Activated T-cell treated with anti-CD3 and anti-CD28 coated beads, Interleukin-2, amount 50 U/mL, for 4 hours (primary cell): ENCODE data around the gene PAFAH1B2. TPM values are rescaled to one million over a fixed set of nuclear protein-coding genes. Genes with fewer than 3 reads are reported as not detected.
"Not testable (repeated sequence)": the region's sequence is repeated elsewhere in the genome, so short reads cannot be mapped to it uniquely, and the experiment has no call there.

Experiments used
- ATAC-seq, 2 donors: fragments of 200-7000 bp; cut with Tn5 transposase; one replicate each; pipeline ENCODE4 v1.10.0; 2021
- DNase-seq: peaks from one replicate; pipeline ENCODE4 v3.0.0-alpha.2; 2020
- H3K27me3 Mint-ChIP-seq: one replicate; pipeline ENCODE4 v1.8.0; 2021; ENCODE audit warnings: low read depth, mixed read lengths
- H3K36me3 Mint-ChIP-seq: one replicate; pipeline ENCODE4 v1.8.0; 2022; ENCODE audit warnings: mixed read lengths; ENCODE audit not compliant: insufficient read depth
- H3K4me1 Mint-ChIP-seq: one replicate; pipeline ENCODE4 v1.8.0; 2021; ENCODE audit warnings: low read depth, mixed read lengths
- H3K4me3 Mint-ChIP-seq: one replicate; pipeline ENCODE4 v1.8.0; 2021; ENCODE audit warnings: mild to moderate bottlenecking, moderate library complexity, mixed read lengths
- H3K9me3 Mint-ChIP-seq: one replicate; pipeline ENCODE4 v1.8.0; 2021; ENCODE audit warnings: mixed read lengths
- total RNA-seq, 3 donors: library from RNA; stranded (reverse); gene quantifications; one replicate each; pipeline ENCODE4 v1.2.1, GENCODE V29; 2021

PAFAH1B2 gene
- total RNA-seq, 3 donors from 2014 or later = 73.9 to 81.2 (median 80.0) TPM

DNA sequence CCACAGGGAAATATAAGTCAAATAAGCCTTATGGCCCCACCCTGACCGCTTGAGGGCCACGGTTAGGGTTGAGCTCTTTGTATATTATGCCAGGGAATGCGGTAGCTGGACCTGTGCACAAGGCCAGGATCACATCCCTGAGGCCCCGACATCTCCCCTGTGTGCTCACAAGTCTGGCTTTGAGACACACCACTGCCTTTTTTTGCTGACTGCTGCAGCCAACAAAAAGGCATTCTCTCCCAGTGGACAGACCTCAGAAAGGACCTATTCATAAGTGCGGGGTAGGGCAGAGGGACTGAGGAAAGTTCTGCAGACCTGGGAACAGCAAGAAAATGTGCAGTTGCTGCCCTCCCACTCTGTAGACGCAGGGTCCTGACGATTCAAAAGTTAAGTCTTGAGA, 31.0 kb downstream of the PAFAH1B2 start:
- ATAC-seq (no peak), DNase-seq (no peak)
- no peak overlapping the region for H3K4me3 Mint-ChIP-seq
- peaks cover 2% of the 10 kb centered on the region for H3K36me3 Mint-ChIP-seq
- H3K4me1 Mint-ChIP-seq = peaks cover 24% of the 10 kb centered on the region
- no peaks in the 10 kb centered on the region for H3K27me3 Mint-ChIP-seq
- H3K9me3 Mint-ChIP-seq = no peaks in the 10 kb centered on the region

DNA sequence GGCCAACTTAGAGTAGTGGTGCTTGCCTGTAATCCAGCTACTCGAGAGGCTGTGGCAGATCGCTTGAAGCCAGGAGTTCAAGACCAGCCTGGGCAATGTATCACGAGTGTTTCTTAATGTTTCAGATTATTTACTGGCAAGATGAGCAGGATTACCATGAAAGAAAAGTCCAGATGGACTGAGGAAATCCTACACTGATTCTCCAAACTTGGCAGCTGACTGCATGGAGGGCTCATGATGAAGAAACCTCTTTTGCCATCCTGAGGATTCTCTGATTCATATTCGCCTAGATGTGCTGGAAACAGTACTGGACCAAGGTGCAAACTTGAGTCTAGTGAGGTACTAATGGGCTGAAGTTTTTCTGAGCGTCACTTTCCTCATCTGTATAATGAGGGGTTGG, 31.7 kb downstream of the PAFAH1B2 start:
- H3K27me3 Mint-ChIP-seq = no peaks in the 10 kb centered on the region
- DNase-seq (no peak), ATAC-seq (no peak)
- no peaks in the 10 kb centered on the region for H3K9me3 Mint-ChIP-seq
- no peaks in the 10 kb centered on the region for H3K36me3 Mint-ChIP-seq
- H3K4me1 Mint-ChIP-seq = peaks cover 30% of the 10 kb centered on the region
- no peak overlapping the region for H3K4me3 Mint-ChIP-seq

DNA sequence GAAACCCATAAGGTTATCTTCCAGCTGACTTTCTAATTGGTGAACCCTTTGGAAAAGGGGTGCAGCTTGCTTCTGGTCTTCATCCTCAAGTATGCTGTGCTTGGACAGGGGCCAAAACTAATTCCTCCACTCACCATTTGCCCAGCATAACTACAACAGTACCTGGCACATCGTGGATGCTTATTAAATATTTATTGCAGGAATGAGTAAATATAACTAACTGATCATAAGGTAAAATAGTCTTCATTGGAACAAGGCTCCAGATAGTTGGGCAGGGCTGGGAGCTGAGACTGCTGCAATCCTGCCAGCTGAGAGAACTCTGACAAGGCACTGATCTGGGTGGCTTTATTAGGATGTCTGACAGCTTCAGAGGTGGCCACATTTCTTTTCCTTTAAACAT, 32.1 kb downstream of the PAFAH1B2 start:
- peaks cover 34% of the 10 kb centered on the region for H3K4me1 Mint-ChIP-seq
- no peak for DNase-seq
- no peaks in the 10 kb centered on the region for H3K36me3 Mint-ChIP-seq
- H3K4me3 Mint-ChIP-seq = no peak overlapping the region
- no peak for ATAC-seq
- H3K9me3 Mint-ChIP-seq = no peaks in the 10 kb centered on the region
- no peaks in the 10 kb centered on the region for H3K27me3 Mint-ChIP-seq

DNA sequence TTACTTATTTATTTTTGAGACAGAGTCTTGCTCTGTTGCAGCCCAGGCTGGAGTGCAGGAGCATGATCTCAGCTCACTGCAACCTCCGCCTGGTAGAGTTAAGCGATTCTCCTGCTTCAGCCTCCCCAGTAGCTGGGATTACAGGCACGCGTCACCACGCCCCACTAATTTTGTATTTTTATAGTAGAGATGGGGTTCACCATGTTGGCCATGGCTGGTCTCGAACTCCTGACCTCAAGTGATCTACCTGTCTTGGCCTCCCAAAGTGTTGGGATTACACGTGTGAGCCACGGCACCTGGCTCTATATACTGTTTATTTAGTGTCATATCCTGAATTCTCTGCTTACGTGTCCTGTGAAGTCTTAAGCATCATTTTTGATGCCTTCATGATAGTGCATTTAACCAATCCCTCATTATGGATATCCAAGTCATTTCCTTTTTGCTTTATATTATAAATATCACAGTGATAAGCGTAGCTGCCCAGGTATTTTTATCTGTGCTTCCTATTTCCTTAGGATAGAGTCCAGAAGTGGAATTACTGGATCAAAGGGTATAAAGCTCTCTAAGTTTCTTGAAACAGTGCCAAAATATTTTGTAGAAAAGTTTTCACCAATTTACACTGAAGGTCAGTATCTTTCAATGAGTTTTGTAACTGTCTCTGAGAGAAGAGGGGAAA, 33.6 kb downstream of the PAFAH1B2 start:
- no peak for DNase-seq
- Mint-ChIP-seq H3K4me1 (peaks cover 31% of the 10 kb centered on the region), H3K27me3 (no peaks in the 10 kb centered on the region), H3K36me3 (no peaks in the 10 kb centered on the region), H3K9me3 (no peaks in the 10 kb centered on the region), H3K4me3 (peak overlapping the region; percentile 93)
- ATAC-seq = no peak

DNA sequence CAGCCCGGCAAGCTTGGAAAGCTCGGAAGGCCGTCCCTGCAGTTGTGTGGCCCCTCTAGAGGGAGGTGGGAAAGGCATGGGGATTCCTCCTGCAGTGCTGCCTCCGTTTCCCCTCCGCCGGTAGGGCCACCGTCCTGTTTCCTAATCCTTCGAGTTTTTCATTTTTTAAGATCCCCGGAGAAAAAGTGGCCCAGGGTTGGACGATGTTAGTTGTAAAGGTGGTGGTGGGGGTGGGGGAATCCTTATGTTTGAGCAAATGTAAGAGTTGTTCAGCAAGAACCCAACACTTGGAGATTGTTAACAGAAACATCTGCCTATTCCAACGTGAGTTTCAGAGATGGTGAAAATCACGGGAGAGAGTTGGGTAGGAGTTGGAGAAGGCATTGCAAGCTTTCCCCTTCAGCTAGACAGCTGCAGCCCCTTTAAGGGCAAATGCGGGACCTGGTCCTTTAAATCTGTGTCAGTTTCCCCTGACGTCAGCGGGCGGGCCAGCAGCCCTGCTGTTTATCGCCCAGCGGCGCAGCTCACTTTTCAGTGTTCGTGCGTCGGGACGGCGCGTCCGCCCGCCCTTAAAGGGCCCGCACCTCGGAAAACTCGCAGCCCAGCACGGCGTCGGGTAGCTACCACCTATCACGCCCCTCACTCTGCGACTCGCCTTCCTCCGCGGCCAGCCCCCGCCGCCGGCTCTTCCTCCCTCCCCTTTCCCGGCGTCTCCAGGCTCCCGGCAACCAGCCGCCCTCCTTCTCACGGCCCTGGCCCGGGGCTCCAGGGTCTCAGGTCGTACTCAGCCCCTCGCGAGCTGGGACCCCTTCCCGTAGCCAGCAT, 34.3 kb downstream of the PAFAH1B2 start, which contains the start of gene SIDT2:
Gene SIDT2, plus strand, starts transcription at position 534 of the 825 bp plus-strand sequence. CDS start 521 bp downstream, outside the sequence.
- Mint-ChIP-seq H3K4me3 (peak within 1 kb of the TSS; percentile 93), H3K36me3 (no peaks in the 10 kb centered on the region), H3K9me3 (no peaks in the 10 kb centered on the region), H3K4me1 (peaks cover 31% of the 10 kb centered on the region), H3K27me3 (no peaks in the 10 kb centered on the region)
- ATAC-seq (peak; percentile 98), DNase-seq (peak; percentile 82)

DNA sequence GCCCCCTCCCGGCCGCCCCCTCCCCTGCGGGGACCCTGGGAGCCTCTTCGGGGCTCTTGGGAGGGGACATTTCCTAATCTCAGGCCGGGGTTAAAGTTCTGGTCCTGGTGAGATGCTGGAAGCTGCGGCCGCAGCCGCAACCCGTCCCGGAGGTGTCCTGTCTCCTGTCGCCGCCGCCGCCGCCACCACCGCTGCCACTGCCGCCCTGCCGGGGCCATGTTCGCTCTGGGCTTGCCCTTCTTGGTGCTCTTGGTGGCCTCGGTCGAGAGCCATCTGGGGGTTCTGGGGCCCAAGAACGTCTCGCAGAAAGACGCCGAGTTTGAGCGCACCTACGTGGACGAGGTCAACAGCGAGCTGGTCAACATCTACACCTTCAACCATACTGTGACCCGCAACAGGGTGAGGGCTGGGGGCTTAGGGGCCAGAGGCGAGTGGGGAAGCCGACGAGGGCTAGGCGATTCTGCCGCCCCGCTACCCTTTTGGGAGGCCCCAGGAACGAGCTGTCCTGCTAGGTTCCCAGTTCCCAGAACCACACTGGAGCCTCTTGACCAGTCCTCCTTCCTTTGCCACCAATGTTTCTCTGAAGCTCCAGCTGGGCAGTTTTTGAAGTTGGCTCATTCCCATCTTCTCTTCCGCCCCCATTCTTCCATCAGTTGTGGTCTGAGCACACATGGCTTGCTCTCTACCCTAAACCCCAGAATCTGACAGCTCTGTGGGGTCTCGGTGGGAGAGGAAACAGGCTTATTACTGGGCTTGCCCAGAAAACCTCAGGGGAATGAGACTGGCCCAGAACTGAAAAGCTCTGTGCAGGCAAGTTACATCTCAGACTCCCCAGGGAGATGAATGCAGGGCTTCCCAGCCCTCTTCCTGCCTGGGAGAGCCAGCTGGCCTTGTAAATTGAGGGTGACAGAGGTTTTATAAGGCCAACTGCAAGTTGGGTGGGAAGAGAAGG, 35.2 kb downstream of the PAFAH1B2 start:
- H3K9me3 Mint-ChIP-seq = no peaks in the 10 kb centered on the region
- no peaks in the 10 kb centered on the region for H3K36me3 Mint-ChIP-seq
- ATAC-seq = peak; percentile 61
- H3K4me3 Mint-ChIP-seq = peak overlapping the region; percentile 93
- peaks cover 29% of the 10 kb centered on the region for H3K4me1 Mint-ChIP-seq
- DNase-seq = peak; percentile 25
- no peaks in the 10 kb centered on the region for H3K27me3 Mint-ChIP-seq

DNA sequence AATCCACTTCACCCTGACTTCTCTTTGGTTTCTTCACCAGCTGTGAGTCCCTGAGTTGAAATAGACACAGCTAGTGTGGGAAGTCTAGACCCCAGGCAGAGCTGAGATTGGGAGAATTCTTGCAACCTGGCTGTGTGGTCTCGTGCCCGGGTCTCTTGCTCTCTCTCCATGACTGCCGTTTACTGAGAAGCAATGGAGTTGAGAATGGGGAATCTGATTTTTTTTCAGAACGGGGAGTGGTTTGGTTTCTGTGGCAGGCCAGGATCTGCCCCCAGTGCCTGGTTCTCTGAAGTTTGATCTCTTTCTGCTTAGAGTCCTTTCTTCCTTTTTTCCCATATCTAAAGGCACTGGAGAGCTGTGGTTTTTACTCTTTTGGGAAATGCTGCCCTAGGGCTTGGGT, 35.9 kb downstream of the PAFAH1B2 start:
- Mint-ChIP-seq H3K4me3 (peak overlapping the region; percentile 93), H3K9me3 (no peaks in the 10 kb centered on the region), H3K27me3 (no peaks in the 10 kb centered on the region), H3K4me1 (peaks cover 29% of the 10 kb centered on the region), H3K36me3 (no peaks in the 10 kb centered on the region)
- DNase-seq (no peak), ATAC-seq (no peak)

DNA sequence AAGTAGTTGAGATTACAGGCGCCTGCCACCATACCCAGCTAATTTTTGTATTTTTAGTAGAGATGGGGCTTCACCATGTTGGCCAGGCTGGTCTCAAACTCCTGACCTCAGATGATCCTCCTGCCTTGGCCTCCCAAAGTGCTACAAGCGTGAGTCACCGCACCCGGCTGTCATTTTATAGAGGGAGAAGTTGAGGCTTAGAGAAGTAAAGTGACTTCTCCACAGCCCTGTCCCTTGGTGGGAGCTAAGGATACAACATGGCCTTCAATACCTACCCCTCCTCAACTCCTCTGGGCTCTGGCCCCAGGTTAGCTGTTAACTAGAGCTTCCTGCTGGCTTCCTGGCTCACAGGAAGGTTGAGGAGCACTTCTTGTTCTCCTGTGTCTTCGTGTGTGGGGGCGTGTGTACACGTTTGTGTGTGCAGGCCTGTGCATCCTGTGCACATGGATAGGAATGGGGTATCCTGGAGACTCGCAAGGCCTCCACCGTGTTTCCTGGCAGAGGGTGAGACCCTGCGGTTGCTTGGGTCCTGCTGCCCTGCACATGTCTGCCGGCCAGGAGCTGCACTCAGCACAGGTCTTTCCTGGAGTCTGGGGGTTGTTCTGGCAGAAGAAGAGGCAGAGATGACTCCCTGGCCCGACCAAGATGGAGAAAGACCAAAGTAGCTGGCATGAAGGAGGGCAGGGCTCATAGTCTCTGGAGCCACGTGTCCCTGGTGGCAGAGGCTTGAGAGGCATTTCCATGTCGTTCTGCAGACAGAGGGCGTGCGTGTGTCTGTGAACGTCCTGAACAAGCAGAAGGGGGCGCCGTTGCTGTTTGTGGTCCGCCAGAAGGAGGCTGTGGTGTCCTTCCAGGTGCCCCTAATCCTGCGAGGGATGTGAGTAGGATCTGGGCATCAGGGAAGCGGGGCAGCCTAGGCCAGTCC, 36.8 kb downstream of the PAFAH1B2 start:
- Mint-ChIP-seq H3K27me3 (no peaks in the 10 kb centered on the region), H3K4me3 (peak overlapping the region; percentile 93), H3K9me3 (no peaks in the 10 kb centered on the region), H3K36me3 (no peaks in the 10 kb centered on the region), H3K4me1 (peaks cover 31% of the 10 kb centered on the region)
- DNase-seq = peak; percentile 33
- peak in 1 of 2 donors; percentile 27 for ATAC-seq

DNA sequence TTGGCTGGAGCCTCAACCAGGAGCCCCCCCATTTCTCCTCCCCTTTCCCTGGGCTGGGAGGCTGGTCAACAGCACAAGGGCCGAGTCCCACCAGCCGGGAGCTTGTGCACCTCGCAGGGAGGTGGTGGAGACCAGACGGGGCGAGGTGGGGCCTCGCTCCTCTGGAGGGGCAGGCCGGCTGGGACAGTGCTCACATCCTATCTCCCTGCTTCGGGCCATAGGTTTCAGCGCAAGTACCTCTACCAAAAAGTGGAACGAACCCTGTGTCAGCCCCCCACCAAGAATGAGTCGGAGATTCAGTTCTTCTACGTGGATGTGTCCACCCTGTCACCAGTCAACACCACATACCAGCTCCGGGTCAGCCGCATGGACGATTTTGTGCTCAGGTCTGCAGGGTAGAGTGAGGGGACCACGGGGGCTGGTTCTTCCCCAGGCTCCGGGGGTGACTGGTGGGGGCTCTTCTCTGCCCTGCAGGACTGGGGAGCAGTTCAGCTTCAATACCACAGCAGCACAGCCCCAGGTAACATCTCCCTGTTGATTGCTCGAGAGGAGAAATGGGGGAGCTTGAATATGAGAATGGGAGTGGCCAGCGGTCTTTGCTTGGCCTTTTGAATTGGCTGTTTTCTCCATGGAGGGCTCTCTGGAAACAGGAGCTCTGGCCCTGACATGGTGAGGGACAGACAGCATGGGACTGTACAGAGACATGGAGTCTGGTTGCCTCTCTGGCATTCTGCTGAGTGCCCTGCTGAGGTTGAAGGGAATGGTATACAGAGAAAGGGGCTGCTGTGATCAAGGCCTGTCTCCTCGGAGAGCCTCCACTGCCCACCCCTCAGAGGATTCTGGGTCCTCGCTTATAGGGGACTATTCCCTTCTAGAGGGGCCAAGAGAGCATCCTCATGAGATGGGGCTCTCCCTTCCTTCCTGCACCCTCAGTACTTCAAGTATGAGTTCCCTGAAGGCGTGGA, 37.8 kb downstream of the PAFAH1B2 start:
- Mint-ChIP-seq H3K4me3 (no peak overlapping the region), H3K36me3 (no peaks in the 10 kb centered on the region), H3K4me1 (peaks cover 31% of the 10 kb centered on the region), H3K27me3 (no peaks in the 10 kb centered on the region), H3K9me3 (no peaks in the 10 kb centered on the region)
- DNase-seq (no peak), ATAC-seq (no peak)

DNA sequence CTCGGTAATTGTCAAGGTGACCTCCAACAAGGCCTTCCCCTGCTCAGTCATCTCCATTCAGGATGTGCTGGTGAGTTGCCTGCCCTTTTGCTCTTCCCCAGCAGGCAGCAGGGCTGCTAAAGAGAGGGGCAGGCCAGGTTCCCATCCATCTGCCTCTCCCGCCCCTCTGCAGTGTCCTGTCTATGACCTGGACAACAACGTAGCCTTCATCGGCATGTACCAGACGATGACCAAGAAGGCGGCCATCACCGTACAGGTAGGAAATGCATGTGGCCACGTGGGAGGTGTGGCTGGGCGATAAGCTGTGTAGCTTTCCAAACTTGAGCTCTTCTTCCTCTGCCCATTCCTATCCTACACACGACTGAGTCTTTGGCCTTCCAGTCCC, 38.5 kb downstream of the PAFAH1B2 start:
- peaks cover 33% of the 10 kb centered on the region for H3K4me1 Mint-ChIP-seq
- peaks cover 4% of the 10 kb centered on the region for H3K36me3 Mint-ChIP-seq
- ATAC-seq (no peak), DNase-seq (no peak)
- no peaks in the 10 kb centered on the region for H3K27me3 Mint-ChIP-seq
- H3K9me3 Mint-ChIP-seq = no peaks in the 10 kb centered on the region
- H3K4me3 Mint-ChIP-seq = no peak overlapping the region

DNA sequence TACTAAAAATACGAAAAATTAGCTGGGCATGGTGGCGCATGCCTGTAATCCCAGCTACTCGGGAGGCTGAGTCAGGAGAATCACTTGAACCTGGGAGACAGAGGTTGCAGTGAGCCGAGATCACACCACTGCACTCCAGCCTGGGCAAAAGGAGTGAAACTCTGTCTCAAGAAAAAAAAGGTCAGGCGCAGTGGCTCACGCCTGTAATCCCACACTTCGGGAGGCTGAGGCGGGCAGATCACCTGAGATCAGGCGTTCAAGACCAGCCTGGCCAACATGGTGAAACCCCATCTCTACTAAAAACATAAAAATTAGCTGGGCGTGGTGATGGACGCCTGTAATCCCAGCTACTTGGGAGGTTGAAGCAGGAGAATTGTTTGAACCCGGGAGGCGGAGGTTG, 39.1 kb downstream of the PAFAH1B2 start:
- not testable (repeated sequence) for ATAC-seq, H3K27me3 Mint-ChIP-seq, H3K36me3 Mint-ChIP-seq, H3K4me3 Mint-ChIP-seq, DNase-seq, H3K9me3 Mint-ChIP-seq
- peaks cover 27% of the 10 kb centered on the region for H3K4me1 Mint-ChIP-seq

DNA sequence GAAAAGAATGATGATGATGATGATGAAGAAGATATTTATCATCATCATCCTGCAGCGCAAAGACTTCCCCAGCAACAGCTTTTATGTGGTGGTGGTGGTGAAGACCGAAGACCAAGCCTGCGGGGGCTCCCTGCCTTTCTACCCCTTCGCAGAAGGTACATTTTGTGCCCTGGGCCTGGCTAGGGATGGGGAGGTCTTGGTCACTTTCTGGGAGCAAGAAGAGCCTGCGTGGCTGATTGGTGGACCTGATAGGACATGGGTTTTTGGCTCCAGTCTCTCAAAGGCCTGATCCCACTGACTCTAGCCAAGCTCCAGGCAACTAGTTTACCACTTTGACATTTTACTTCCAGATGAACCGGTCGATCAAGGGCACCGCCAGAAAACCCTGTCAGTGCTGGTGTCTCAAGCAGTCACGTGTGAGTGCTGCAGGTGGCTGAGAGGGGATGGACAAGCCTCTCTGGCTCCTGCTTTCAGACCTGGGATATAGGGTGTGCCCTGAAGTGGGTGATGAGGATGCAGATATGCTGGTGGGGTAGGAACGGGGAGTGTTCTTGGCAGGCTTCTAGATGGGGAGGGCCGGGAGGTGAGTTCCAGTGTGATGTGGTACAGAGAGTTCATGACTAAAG, 39.8 kb downstream of the PAFAH1B2 start:
- Mint-ChIP-seq H3K4me1 (peaks cover 23% of the 10 kb centered on the region), H3K4me3 (no peak overlapping the region), H3K9me3 (no peaks in the 10 kb centered on the region)

More for the DNA sequence above, 39.8 kb downstream of the PAFAH1B2 start:
- no peak for ATAC-seq
- Mint-ChIP-seq H3K27me3 (no peaks in the 10 kb centered on the region), H3K36me3 (peaks cover 4% of the 10 kb centered on the region)
- no peak for DNase-seq
